Right lung (tissue), 5 donors: Measurements from ENCODE around the gene TTLL11. TPM values are rescaled to one million over a fixed set of nuclear protein-coding genes. Genes with fewer than 3 reads are reported as not detected.

Experiments
- DNase-seq, 2 donors: peaks; one replicate each; pipeline ENCODE4 v3.0.0-alpha.2; 2013
- polyA plus RNA-seq, 5 donors: library from polyadenylated mRNA; unstranded; fragments of 120-200 nt; gene quantifications; one replicate each; pipeline versions ENCODE4 v1.2.1 to v1.2.3, GENCODE V29; 2013; ENCODE audit warnings: inconsistent platforms in 1 of 5, low replicate concordance in 1 of 5; ENCODE audit not compliant: insufficient read length in 5 of 5, insufficient read depth in 1 of 5

TTLL11 gene
- polyA plus RNA-seq, 5 donors: 8.3 to 11.7 (median 10.0) TPM

- DNase-seq: no peak
Measured at GRCh38 chr9:121857928-121858327, 235.2 kb downstream of the TTLL11 start.

DNA sequence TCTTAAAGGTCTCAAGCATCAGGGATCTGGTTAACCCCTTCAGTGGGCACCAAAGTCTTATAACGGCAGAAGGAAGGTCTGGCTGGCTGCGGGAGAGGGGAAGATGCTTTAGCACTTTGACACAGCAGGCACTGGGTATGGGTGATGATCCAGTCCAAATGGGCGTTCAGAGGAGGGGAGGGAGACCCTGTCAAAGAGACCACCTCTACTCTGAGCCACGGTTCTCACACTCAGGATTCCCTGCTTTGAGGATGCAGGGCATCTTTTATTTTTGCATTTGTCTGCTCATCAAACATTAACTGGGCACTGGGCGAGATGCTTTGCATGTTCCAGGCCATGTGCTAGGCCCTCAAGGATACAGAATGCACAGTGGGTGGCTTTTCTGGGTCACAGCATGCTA lies 237.6 kb downstream of the TTLL11 start:
- DNase-seq: no peak

GRCh38 chr9:121853617-121854395 lies 239.3 kb downstream of the TTLL11 start:
- no peak for DNase-seq

DNA sequence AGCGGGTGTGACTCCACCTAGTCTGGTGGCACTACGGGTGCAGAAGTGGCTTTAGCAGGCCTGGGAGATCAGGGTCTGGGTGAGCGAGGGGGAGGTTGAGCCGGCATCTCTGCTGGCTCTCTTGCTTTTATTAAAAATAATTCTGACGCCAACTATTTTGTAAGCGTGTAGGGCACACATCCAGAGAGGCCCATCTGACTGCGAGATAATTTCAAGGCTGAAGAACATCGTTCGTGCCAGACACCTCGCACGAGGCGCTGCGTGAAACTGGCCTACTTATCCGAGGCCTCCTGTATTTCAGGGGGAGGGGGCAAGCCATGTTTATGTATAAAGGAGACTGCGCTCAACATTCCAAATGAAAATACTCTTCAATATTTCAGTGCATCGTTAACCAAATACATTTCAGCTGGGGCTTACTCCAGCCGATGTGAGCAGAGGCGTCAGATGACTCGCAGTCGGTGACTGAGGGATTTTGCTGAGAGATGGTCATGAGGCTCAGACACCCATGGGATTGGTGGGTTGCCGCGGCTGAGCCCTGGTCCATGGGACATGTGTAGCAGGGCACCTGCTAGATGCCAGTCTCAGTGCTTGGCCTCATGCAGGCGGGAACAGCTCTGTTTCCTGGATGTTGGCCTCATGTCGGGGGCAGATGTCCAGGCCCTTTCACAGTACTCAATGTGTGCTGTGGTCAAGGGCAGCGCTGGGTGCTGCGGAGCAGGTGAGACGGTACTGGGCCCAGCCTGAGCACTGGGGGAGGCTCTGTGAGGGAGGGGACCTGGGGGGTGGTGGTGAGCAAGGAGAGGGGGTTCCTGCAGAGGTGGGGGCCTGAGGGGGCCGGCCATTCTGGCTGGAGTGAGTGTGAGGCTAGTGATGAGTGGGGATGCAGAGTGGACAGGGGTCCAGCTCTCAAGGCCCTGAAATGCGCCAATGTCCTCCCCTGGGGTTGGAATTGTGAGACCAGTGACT lies 240.2 kb downstream of the TTLL11 start:
- DNase-seq: peak; percentile 76 to 86

DNA sequence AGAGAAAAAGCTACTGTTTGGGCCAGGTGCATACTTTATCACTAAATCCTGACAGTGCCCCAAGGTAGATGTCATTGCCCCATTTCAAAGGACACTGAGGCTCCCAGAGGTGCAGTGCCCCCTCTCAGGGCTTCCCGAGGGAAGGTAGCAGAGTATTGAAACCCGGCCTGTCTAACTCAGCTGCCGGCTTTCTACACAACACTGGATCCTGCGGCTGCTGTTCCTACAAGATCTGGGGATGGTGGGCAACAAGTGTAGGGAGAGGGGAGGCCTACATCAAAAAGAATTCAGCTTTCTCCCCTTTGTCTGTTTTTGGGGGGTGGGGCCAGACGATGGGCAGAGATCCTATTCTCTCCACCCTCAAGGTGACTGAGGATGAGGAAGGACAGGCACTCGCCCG lies 240.9 kb downstream of the TTLL11 start:
- DNase-seq: no peak

- DNase-seq: peak; percentile 23 to 34
Measured at GRCh38 chr9:121851641-121852091, 241.4 kb downstream of the TTLL11 start.

DNA sequence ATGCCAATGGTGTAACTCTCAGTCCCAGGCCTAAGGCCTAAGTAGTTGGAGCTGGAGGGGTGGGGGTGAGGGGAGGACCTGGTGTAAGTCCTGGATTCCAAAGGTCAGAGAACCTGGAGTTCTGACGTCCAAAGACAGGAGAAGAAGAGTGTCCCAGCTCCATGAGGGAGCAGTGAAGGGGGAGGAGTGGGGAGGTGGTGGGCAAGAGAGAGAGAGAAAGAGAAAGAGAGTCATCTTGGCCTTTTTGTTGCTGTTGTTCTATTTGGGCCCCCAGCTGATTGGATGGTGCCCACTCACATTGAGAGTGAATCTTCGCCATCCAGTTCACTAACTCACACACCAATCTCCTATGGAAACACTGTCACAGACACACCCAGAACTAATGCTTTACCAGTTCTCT lies 242.7 kb downstream of the TTLL11 start:
- DNase-seq: no peak

DNA sequence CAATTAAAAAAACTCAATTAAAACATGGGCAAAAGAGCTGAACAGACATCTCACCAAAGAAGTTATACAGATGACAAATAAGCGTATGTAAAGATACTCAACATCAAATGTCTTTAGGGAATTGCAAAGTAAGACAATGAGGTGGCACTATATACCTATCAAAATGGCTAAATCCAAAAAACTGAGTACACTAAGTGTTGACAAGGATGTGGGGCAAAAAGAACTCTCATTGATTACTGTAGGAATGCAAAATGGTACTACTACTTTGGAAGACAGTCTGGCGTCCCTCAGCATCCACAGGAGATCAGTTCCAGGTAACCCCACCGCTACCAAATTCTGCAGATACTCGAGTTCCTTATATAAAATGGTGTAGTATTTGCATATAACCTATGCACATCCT lies 243.6 kb downstream of the TTLL11 start:
- DNase-seq: no peak

DNA sequence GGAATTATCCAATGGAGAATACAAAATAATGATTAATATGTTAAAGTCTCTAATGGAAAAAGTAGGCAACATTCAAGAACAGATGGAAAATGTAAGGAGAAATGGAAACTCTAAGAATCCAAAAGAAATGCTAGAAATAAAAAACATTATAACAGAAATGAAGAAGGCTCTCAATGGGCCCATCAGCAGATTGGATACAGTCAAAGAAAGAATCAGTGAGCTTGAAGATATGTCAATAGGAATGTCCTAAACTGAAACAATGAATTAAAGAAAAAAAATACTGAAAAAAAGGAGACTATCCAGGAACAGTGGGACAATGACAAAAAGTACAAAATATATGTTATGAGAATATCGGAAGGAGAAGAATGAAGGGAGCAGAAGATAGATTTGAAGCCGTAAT lies 248.5 kb downstream of the TTLL11 start:
- DNase-seq: no peak

GRCh38 chr9:121844098-121844497 lies 249.0 kb downstream of the TTLL11 start:
- no peak for DNase-seq

- no peak for DNase-seq
Measured at GRCh38 chr9:121842612-121842978, 250.5 kb downstream of the TTLL11 start.

DNA sequence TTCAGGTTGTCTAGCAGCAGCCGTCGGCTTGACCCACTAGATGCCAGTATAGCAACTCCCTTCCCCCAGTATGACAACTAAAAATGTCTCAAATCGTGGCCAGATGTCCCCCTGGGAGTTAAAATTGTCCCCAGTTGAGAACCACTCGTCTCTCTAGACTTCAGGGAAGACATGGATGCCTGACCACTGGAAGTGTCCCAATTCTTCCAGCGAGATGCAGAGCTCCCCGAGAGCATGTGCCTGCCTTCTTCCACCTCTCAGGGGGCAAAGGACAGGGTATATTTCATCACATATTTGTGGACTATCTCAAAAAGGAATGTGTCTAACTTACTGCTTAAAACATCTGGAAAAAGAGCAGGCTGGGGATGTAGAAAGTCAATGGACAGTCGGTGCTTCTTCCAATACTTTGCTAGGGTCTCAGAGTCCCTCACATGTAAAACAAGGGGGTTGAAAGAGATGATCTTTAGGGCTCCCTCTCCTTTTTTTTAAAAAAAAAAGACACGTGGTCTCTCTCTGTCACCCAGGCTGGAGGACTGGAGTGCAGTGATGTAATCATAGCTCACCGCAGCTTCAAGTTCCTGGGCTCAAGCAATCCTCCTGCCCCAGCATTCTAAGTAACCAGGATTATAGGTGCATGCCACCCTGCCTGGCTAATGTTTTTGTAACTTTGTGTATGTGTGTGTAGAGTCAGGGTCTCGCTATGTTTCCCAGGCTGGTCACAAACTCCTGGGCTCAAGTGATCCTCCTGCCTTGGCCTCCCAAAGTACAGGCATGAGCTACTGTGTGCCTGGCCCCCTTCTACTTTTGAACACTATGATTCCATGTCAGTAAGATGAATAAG lies 251.1 kb downstream of the TTLL11 start:
- no peak for DNase-seq

- DNase-seq: no peak
Measured at GRCh38 chr9:121840838-121841760, 252.0 kb downstream of the TTLL11 start.

DNA sequence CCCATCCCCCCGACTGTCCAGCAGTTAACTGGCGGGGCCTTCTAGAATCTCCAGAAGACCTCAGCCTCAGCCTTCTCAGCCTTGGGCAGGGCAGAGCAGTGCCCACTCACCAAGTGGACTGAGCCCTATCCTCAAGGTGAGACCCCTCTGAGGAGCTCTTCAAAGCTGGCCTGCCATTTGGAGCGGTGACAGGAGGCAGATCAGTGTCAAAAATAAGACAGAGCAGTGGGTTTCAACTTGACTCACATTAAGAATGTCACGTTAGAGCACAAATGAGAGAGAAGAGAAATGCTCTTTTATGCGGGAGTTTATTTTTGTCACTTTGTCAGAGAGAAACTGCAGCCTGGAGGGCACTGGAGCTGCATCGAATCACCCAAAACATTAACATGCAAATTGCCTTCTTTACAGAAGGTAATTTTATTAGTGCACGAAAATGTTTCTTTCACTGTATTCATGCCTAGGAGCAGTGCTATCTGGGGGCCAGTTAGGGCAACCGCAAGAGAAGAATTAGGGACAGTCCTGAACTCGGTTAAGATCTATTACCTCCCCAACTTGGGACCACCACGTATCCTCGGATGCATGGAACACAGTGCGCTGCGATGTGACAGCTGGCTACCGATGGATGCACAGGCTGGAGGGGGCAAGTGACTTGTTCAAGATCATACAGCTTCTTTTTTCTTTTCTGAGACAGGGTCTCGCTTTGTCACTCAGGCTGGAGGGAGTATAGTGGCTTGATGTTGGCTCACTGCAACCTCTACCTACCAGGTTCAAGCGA lies 253.2 kb downstream of the TTLL11 start:
- no peak for DNase-seq

DNA sequence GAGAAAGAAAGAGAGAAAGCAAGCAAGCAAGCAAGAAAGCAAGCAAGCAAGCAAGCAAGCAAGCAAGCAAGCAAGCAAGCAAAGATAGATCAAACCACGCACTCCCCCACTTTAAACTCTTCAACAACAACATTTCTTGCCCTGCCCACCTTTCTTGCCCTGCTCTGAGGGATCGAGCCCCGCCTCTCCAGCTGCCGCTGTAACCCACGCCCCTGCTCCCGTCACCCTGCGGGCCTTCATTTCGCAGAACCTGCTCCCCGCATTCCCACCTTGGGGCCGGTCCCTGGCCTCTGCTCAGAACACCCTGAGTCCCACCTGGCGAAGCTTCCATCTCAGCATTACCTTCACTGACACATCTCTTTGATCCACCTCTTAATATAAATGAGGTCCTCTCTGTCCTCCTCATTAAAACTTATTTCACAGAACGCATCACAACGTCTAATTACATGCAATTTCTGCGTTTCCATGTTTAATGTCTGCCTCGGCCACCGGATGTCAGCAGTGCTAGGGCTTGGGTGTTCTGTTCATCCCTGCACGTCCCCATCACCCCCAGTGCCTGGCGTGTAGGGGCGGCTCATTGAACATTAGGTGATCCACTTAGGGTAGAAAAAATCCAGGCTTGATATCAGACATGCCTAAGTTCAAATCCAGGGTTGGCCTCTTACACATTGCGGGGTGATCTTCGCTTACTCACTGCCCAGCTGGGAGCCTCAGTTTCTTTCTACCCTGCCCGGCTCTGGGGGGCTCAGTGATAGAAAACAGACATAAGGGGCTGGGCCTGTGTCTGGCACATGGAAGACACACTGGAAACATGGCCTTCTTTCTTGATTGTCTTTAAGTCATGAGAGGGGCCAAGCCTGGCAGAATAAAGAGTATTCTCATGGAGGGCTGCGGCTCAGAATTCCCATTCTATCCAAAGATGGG lies 254.1 kb downstream of the TTLL11 start:
- no peak for DNase-seq

GRCh38 chr9:121837113-121837961 lies 255.8 kb downstream of the TTLL11 start:
- no peak for DNase-seq

GRCh38 chr9:121836366-121836885 lies 256.7 kb downstream of the TTLL11 start:
- no peak for DNase-seq
